Neuronal stem cell (in vitro differentiated cells): ENCODE results near the gene LRP1B.
A peak's percentile ranks its signal among the peaks of the same experiment; 100 is the strongest.

Experiments used
- DNase-seq: peaks from one replicate; pipeline ENCODE4 v3.0.0-alpha.2; 2013; ENCODE audit warnings: low spot score
- H2AFZ ChIP-seq: one replicate; pipeline ENCODE4 v1.6.1; 2013; ENCODE audit warnings: mild to moderate bottlenecking, low read length, inconsistent platforms
- H2AK5ac ChIP-seq: 2 replicates; pipeline ENCODE4 v1.6.1; 2013; ENCODE audit warnings: low read depth, mild to moderate bottlenecking, inconsistent platforms, low read length, moderate library complexity, mixed read lengths
- H2BK120ac ChIP-seq: 2 replicates; pipeline ENCODE4 v1.6.1; 2013; ENCODE audit warnings: low read depth, mild to moderate bottlenecking, inconsistent platforms, low read length, moderate library complexity, mixed read lengths
- H2BK12ac ChIP-seq: one replicate; pipeline ENCODE4 v1.6.1; 2013; ENCODE audit warnings: low read length, inconsistent platforms
- H2BK15ac ChIP-seq: 2 replicates; pipeline ENCODE4 v1.6.1; 2013; ENCODE audit warnings: mild to moderate bottlenecking, low read length, inconsistent platforms, mixed read lengths
- H2BK5ac ChIP-seq: one replicate; pipeline ENCODE4 v1.6.1; 2013; ENCODE audit warnings: inconsistent platforms, mild to moderate bottlenecking, low read length, moderate library complexity
- H3K14ac ChIP-seq: one replicate; pipeline ENCODE4 v1.6.1; 2013; ENCODE audit warnings: low read length, inconsistent platforms
- H3K18ac ChIP-seq: 2 replicates; pipeline ENCODE4 v1.6.1; 2013; ENCODE audit warnings: low read length, inconsistent platforms
- H3K23ac ChIP-seq: 2 replicates; pipeline ENCODE4 v1.6.1; 2013; ENCODE audit warnings: low read depth, mild to moderate bottlenecking, mixed read lengths, low read length, inconsistent platforms; ENCODE audit not compliant: poor library complexity
- H3K27ac ChIP-seq: replicated peaks from 3 replicates; pipeline ENCODE4 v1.5.1; 2013; ENCODE audit warnings: low read length, inconsistent platforms
- H3K27me3 ChIP-seq, 3 experiments: 2 replicates each; pipeline ENCODE4 v1.6.1; 2013; ENCODE audit warnings: low read length in 3 of 3, mild to moderate bottlenecking in 2 of 3, inconsistent platforms in 1 of 3, low read depth in 1 of 3, mixed read lengths in 1 of 3, moderate library complexity in 1 of 3; ENCODE audit not compliant: control insufficient read depth in 3 of 3, insufficient read depth in 3 of 3
- H3K36me3 ChIP-seq, 2 donors: replicated peaks in 1 of 2; 2 replicates each; pipeline ENCODE4 v1.6.1; 2013; ENCODE audit warnings: low read length in 2 of 2; ENCODE audit not compliant: control insufficient read depth in 2 of 2, insufficient read depth in 2 of 2
- H3K4ac ChIP-seq: 2 replicates; pipeline ENCODE4 v1.6.1; 2013; ENCODE audit warnings: inconsistent platforms, mild to moderate bottlenecking, low read length, moderate library complexity
- H3K4me1 ChIP-seq, 2 donors: 1 replicate in 1 of 2; 2 replicates in 1 of 2; pipeline ENCODE4 v1.6.1; 2013; ENCODE audit warnings: low read length in 2 of 2, low read depth in 1 of 2; ENCODE audit not compliant: control insufficient read depth in 2 of 2, insufficient read depth in 1 of 2
- H3K4me2 ChIP-seq: one replicate; pipeline ENCODE4 v1.6.1; 2013; ENCODE audit warnings: mild to moderate bottlenecking, low read length, inconsistent platforms; ENCODE audit not compliant: insufficient read depth, poor library complexity, severe bottlenecking
- H3K4me3 ChIP-seq, 2 donors: 2 replicates each; pipeline ENCODE4 v1.5.1; 2013; ENCODE audit warnings: low read length in 2 of 2, mild to moderate bottlenecking in 2 of 2, inconsistent platforms in 1 of 2, moderate library complexity in 1 of 2
- H3K79me1 ChIP-seq: one replicate; pipeline ENCODE4 v1.6.1; 2013; ENCODE audit warnings: low read depth, mild to moderate bottlenecking, inconsistent platforms, low read length, moderate library complexity
- H3K9ac ChIP-seq: one replicate; pipeline ENCODE4 v1.6.1; 2013; ENCODE audit warnings: mild to moderate bottlenecking, low read depth, low read length, inconsistent platforms; ENCODE audit not compliant: poor library complexity
- H3K9me3 ChIP-seq, 2 donors: replicated peaks in 1 of 2; 2 replicates each; pipeline versions ENCODE3 to v1.6.1; 2013; ENCODE audit warnings: low read length in 2 of 2, mild to moderate bottlenecking in 2 of 2, inconsistent platforms in 1 of 2, low read depth in 1 of 2, mixed read lengths in 1 of 2, moderate library complexity in 1 of 2; ENCODE audit not compliant: control insufficient read depth in 2 of 2, insufficient read depth in 1 of 2
- H4K8ac ChIP-seq: one replicate; pipeline ENCODE4 v1.6.1; 2013; ENCODE audit warnings: low read depth, mild to moderate bottlenecking, inconsistent platforms, low read length, moderate library complexity
- H4K91ac ChIP-seq: one replicate; pipeline ENCODE4 v1.6.1; 2013; ENCODE audit warnings: low read length, low read depth, mild to moderate bottlenecking, inconsistent platforms; ENCODE audit not compliant: poor library complexity
- WGBS, 2 donors: extraction: QIAGEN DNeasy Blood & Tissue Kit; methylation state at CpG; one replicate each; pipeline ENCODE4 v1.1.7; 2013; ENCODE audit warnings: missing lambda C conversion rate in 2 of 2, mixed read lengths in 1 of 2; ENCODE audit not compliant: insufficient read length in 2 of 2, insufficient replicate concordance in 1 of 2; ENCODE audit errors: extremely low coverage in 2 of 2; 5-methylcytosine and 5-hydroxymethylcytosine counted together

The LRP1B gene

GRCh38 chr2:142037744-142038143 is 93.1 kb downstream of the LRP1B start:
- H3K9ac ChIP-seq, result no peak overlapping the region
- no peak overlapping the region for H2BK5ac ChIP-seq
- H4K91ac ChIP-seq, result no peak overlapping the region
- H2AFZ ChIP-seq, result peak overlapping the region; percentile 84
- H3K36me3 ChIP-seq, result no peaks in the 10 kb centered on the region
- DNase-seq, result no peak
- H3K4me1 ChIP-seq, result peaks cover 0 to 4% of the 10 kb centered on the region in 2 donors
- H3K27ac ChIP-seq, result no peak overlapping the region
- no peak overlapping the region for H2BK12ac ChIP-seq
- no peak overlapping the region for H3K14ac ChIP-seq
- H3K4ac ChIP-seq, result no peak overlapping the region
- WGBS, 2 donors, result no CpG with 5 or more reads among the region's 3 CpGs
- no peaks in the 10 kb centered on the region for H3K9me3 ChIP-seq
- H3K27me3 ChIP-seq, result no peaks in the 10 kb centered on the region
- peak overlapping the region in 1 of 2 donors; percentile 35 for H3K4me3 ChIP-seq
- no peak overlapping the region for H4K8ac ChIP-seq
- no peak overlapping the region for H2AK5ac ChIP-seq
- H3K79me1 ChIP-seq, result no peaks in the 10 kb centered on the region
- no peak overlapping the region for H3K18ac ChIP-seq
- no peak overlapping the region for H3K4me2 ChIP-seq
- H3K23ac ChIP-seq, result no peak overlapping the region
- no peak overlapping the region for H2BK120ac ChIP-seq
- no peak overlapping the region for H2BK15ac ChIP-seq

DNA sequence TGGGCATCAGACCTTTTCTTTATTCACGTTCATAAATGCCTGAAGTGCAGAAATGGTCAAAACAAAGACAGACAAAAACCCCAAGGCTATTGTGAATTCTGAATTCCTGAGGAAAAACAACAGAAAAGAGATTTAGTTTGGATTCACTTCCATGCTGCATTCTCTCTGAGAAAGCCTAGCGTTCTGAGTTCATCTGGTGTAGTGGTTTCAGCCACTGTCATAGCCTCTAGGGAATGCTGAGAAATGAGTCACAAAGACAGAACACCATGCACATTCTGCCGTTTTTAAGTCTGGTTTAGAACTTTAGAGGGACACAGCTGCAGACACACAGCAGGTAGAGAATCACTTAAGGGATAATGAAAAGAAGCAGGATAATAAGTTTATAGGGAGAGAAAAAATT is 93.8 kb downstream of the LRP1B start:
- Histone ChIP-seq H2AFZ (peak overlapping the region; percentile 84), H3K27ac (peak overlapping the region; percentile 41), H3K23ac (no peak overlapping the region), H2BK5ac (no peak overlapping the region), H3K4me3 (peak overlapping the region in 1 of 2 donors; percentile 35), H3K4me1 (peaks cover 0 to 4% of the 10 kb centered on the region in 2 donors), H3K18ac (no peak overlapping the region), H3K79me1 (no peaks in the 10 kb centered on the region), H2BK15ac (no peak overlapping the region), H2BK12ac (no peak overlapping the region), H2BK120ac (no peak overlapping the region), H2AK5ac (no peak overlapping the region), H3K36me3 (no peaks in the 10 kb centered on the region), H3K9ac (no peak overlapping the region), H3K14ac (no peak overlapping the region), H3K9me3 (no peaks in the 10 kb centered on the region), H4K91ac (no peak overlapping the region), H3K4ac (no peak overlapping the region), H3K4me2 (no peak overlapping the region), H3K27me3 (no peaks in the 10 kb centered on the region), H4K8ac (no peak overlapping the region)
- DNase-seq, result peak; percentile 31
- WGBS, 2 donors, result no CpG with 5 or more reads among the region's 3 CpGs

- no CpG with 5 or more reads among the region's 1 CpG for WGBS, 2 donors
These were observed 97.4 kb downstream of the LRP1B start for GRCh38 chr2:142033393-142033792.

GRCh38 chr2:142031656-142032055 is 99.2 kb downstream of the LRP1B start:
- no peaks in the 10 kb centered on the region for H3K79me1 ChIP-seq
- H3K36me3 ChIP-seq, result no peaks in the 10 kb centered on the region
- no peaks in the 10 kb centered on the region for H3K27me3 ChIP-seq
- DNase-seq, result no peak
- H2BK120ac ChIP-seq, result no peak overlapping the region
- no CpG with 5 or more reads among the region's 3 CpGs for WGBS, 2 donors
- H3K4me1 ChIP-seq, result no peaks in the 10 kb centered on the region
- H3K27ac ChIP-seq, result no peak overlapping the region
- H3K18ac ChIP-seq, result no peak overlapping the region
- H2AK5ac ChIP-seq, result no peak overlapping the region
- no peak overlapping the region for H2BK15ac ChIP-seq
- H2BK12ac ChIP-seq, result no peak overlapping the region
- H3K9me3 ChIP-seq, result no peaks in the 10 kb centered on the region
- no peak overlapping the region for H2AFZ ChIP-seq
- no peak overlapping the region for H3K4me2 ChIP-seq
- no peak overlapping the region for H3K4me3 ChIP-seq
- no peak overlapping the region for H4K91ac ChIP-seq
- no peak overlapping the region for H3K9ac ChIP-seq
- H3K23ac ChIP-seq, result no peak overlapping the region
- no peak overlapping the region for H2BK5ac ChIP-seq
- no peak overlapping the region for H4K8ac ChIP-seq
- H3K4ac ChIP-seq, result no peak overlapping the region
- no peak overlapping the region for H3K14ac ChIP-seq

More at GRCh38 chr2:142033393-142033792, 97.4 kb downstream of the LRP1B start:
- no peaks in the 10 kb centered on the region for H3K36me3 ChIP-seq
- no peak overlapping the region for H3K4me3 ChIP-seq
- no peak overlapping the region for H4K91ac ChIP-seq
- H3K4me1 ChIP-seq, result peaks cover 0 to 4% of the 10 kb centered on the region in 2 donors
- H3K79me1 ChIP-seq, result no peaks in the 10 kb centered on the region
- no peak overlapping the region for H3K14ac ChIP-seq
- H3K18ac ChIP-seq, result no peak overlapping the region
- DNase-seq, result no peak
- H2AFZ ChIP-seq, result no peak overlapping the region
- H2BK15ac ChIP-seq, result no peak overlapping the region
- H2BK5ac ChIP-seq, result no peak overlapping the region
- no peak overlapping the region for H4K8ac ChIP-seq
- H3K27ac ChIP-seq, result no peak overlapping the region
- H3K9me3 ChIP-seq, result no peaks in the 10 kb centered on the region
- H3K9ac ChIP-seq, result no peak overlapping the region
- H2BK12ac ChIP-seq, result no peak overlapping the region
- H3K23ac ChIP-seq, result no peak overlapping the region
- no peak overlapping the region for H2AK5ac ChIP-seq
- no peak overlapping the region for H3K4me2 ChIP-seq
- no peak overlapping the region for H3K4ac ChIP-seq
- no peak overlapping the region for H2BK120ac ChIP-seq
- no peaks in the 10 kb centered on the region for H3K27me3 ChIP-seq
